HG02763 (cell line): ENCODE measurements around the gene EGLN3.
"Not testable (repeated sequence)": the region's sequence is repeated elsewhere in the genome, so short reads cannot be mapped to it uniquely, and the experiment has no call there.

Experiments used
- ATAC-seq: cut with Tn5 transposase; IDR thresholded peaks from one replicate; pipeline ENCODE4 v1.9.1; 2021; ENCODE audit warnings: mild to moderate bottlenecking, moderate library complexity; ENCODE audit not compliant: unreplicated experiment

EGLN3 gene

DNA sequence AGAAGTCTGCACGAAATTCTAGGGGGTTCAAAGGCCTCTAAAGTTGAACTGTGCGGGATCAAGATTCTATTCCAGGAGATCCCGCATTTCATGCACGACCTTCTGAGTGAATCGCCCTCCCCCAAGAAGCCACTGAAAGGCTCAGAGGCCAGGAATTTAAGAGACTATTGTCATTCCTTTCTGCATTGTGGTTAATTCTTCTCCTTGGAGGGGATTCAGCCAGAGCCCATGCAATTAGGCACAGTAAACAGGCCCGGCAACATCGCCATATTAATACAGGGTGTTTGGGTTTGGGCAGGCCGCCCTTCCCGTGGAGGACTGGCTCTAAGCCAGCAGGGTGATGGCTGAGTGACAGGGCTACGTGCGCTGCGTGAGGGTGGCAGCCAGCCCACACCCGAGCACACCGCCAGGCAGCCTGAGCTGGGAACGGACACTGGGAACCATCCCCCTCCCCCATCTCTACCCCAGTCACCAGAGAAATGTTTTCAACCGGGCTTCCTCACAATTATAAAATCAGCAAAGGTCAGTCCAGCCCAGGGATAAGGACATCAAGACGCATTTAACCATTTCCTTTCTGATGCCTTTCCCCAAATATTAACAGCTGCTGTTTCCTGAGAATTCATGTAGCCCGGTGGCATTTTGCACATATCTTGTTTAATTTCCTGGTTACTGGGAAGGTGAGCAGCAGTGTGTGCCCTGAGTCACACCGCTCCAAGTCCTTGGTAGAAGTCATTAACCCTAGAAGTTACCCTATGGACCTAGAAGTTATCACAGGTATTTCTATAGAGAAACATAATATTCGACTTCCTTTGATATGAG, 12.5 kb downstream of the EGLN3 start:
- no peak for ATAC-seq

- ATAC-seq: no peak
These were observed 14.5 kb downstream of the EGLN3 start for GRCh38 chr14:33936391-33936790.

DNA sequence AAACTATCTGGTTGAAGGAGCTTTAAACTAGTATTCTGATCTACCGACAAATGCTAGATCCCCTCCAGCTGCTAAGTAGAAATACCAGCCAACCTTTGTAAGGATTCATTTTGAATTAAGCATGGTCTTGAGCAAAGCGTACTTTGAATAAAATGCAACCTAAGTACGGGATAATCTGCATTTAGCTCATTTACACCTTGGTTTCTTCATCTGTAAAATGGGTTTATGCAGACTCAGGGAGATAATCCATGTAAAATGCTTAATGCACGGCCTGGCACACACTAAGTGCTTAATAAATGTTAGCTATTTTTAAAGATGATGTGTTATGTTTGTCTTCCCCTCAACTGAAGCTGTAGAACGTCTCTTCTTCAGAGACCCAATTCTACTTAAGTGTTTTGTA, 15.9 kb downstream of the EGLN3 start:
- no peak for ATAC-seq

GRCh38 chr14:33934043-33934750, 16.7 kb downstream of the EGLN3 start:
- no peak for ATAC-seq

GRCh38 chr14:33933386-33933933, 17.4 kb downstream of the EGLN3 start:
- no peak for ATAC-seq

- no peak for ATAC-seq
These were observed 18.1 kb downstream of the EGLN3 start for GRCh38 chr14:33932576-33933345.

GRCh38 chr14:33932033-33932432, 18.8 kb downstream of the EGLN3 start:
- ATAC-seq: no peak

DNA sequence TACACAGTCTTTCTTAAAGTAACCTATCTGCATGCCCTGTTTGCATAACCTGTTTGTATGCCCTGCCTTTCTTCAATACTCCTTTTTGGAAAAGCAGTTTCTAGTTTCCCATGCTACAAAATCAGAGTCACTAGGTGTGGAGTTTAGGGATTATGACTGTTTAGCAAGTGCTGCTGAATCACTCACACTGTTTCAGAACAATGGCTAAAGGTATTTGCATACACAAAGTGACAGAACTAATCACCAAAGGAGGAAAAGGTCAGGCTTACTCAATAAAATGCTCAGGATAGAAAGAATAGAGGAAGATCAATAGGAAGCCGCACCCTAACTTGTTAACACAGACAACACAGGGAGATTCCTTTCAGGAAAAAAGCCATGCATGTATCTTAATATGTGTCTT, 19.4 kb downstream of the EGLN3 start:
- ATAC-seq: no peak

DNA sequence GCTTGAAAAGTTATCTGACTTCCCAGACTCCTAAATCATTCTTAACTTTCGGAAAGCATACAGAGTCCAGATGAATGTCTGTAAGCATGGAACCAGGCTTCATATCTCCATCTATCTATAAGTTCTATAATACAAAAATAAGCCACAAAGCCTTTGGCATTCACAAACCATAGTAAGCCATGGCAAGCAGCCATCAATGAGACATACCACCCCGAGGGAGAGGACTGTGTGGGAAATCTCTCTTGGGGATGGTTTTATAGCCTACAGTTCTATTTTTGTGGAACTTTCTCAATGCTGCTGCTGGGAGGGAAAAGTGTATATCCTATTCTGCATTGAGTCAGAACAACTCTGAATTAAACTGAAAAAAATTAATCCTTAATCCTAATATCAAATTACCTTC, 20.4 kb downstream of the EGLN3 start:
- ATAC-seq: no peak

GRCh38 chr14:33929799-33930408, 21.0 kb downstream of the EGLN3 start:
- ATAC-seq: no peak

- ATAC-seq: no peak
These were observed 22.0 kb downstream of the EGLN3 start for GRCh38 chr14:33928895-33929294.

GRCh38 chr14:33927944-33928343, 22.9 kb downstream of the EGLN3 start:
- no peak for ATAC-seq

DNA sequence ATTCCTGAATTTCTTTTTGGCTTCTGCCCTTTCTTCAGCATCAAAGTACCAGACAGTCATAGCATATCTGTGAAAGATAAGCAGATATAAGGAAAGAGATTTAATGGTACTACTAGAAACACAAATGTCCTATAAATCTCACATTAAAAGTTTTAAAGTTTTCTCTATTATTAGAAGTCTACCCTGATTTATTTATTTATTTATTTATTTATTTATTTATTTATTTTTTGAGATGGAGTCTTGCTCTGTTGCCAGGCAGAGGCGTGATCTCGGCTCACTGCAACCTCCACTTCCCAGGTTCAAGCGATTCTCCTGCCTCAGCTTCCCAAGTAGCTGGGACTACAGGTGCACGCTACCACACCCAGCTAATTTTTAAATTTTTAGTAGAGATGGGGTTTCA, 23.9 kb downstream of the EGLN3 start:
- ATAC-seq: not testable (repeated sequence)

- no peak for ATAC-seq
These were observed 24.9 kb downstream of the EGLN3 start for GRCh38 chr14:33925946-33926345.

DNA sequence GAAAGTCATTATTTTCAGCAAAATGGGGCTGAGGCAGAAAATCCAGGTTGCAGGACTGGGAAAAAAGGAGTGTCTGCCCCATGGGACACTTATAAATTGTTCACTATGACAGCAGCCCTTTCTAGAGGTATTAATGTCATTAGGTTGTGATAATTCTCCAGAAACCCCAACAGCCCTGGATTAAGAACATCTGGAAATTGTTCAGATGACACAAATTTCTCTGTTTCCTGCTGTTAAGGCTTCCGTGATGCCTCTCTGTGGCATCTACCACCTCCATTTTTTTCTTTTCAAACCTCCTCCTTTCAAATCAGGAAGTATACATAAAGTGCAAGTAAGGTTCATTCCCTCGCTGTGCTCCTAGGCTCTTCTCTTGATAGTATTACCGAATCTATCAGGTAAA, 25.6 kb downstream of the EGLN3 start:
- no peak for ATAC-seq

DNA sequence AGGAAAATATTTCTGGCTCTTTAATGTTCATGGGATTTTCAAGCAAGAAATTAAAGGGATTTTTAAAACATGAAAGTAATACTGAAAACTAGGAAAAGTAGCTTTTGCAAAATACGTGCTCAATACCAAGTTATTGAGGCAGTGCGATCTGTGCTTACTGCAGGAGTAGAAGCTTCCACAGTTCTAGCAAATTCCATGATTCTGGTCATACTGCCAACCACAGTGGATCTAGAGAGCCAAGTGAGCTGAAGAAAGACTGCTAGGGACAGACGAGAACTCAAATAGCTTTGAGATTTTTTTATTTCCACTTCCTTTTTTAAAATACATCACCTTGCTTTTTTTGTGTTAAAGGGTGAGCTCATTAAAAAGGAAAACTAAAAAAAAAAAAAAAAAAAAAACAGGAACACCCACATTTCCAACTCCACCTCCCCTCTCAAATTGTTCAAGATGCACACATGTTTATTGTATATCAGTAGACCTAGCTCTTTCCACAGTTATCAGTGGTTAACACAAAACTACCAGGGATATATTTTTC, 26.2 kb downstream of the EGLN3 start:
- ATAC-seq: no peak

DNA sequence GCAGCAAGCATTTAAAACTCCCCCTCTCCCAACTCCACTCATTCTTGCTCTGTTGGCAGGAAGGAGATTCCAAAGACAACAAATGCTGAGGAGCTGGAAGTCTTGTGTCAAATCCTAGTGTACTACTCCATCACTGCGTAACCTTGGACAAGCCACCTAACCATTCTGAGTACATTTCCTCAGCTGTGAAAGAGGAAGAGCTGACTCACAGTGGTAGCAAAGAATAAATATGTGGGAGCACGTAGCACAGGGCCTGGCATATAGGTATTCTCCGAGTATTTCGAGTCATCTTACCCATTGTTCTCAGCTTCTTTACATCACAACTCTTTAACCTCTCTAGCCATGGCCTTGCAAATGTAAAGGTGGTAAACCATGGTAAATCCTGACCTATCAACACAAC, 28.7 kb downstream of the EGLN3 start:
- ATAC-seq: no peak

- no peak for ATAC-seq
These were observed 32.6 kb downstream of the EGLN3 start for GRCh38 chr14:33918256-33918655.

DNA sequence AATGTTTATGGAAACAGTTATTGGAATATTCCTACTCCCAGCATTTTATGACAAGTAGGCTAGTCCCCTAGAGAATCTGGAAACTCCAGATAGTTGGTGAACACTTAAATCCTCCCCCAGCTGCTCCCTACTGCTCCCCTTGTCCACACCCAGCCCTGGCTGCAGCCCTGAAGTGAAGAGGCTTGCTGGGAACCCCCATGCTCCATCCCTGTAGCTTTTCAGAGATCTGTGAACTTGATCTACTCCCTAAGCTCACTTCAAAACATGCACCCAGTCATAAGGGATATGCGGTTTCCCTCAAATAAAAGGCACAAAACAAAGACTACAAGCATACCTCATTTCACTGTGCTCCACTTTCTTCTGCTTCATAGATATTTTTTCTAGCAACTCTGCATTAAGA, 33.2 kb downstream of the EGLN3 start:
- ATAC-seq: no peak

DNA sequence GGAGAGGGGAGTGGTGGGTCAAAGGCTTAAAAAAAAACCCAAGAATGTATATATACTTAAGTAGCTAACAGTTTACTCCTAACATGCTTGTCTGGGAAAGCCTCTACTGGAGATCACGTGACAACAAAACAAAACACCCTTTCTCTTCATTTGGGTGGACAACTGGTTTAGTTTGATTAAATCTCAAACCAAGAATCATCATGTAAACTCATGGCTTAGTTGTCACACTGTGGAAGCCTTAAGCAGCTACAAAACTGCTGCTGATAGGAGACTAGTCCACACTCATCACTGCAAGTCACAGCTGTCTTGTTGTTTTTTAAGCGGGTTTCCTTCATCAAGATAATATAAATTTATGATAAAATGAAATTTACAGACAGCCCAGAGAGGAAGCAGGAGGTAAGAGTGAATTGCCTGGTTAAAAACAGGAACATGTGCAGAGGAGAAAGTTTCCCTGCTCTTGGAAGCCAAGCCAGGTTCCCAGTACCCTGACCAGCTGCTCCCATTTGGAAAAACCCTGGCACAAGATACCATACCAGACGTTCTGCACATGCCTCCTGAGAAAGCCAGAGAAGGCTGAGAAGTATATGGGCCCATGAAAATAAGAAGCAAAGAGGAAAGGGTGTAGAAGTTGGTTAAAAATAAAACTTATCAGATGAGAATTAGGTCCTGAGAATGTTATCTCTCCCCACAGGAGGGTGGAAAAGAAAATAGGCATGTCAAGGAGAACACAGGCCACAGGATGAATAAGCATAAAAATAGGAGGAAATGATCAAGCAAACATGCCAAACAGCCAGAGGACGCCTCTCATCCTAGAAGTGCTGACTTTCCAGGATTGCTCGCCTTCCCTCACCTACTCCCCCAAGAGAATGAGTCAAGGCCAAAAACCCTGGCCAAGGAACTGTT, 34.0 kb downstream of the EGLN3 start:
- no peak for ATAC-seq
